ENCODE results near the gene PACS1.

- TF ChIP-seq, protein P1, sequence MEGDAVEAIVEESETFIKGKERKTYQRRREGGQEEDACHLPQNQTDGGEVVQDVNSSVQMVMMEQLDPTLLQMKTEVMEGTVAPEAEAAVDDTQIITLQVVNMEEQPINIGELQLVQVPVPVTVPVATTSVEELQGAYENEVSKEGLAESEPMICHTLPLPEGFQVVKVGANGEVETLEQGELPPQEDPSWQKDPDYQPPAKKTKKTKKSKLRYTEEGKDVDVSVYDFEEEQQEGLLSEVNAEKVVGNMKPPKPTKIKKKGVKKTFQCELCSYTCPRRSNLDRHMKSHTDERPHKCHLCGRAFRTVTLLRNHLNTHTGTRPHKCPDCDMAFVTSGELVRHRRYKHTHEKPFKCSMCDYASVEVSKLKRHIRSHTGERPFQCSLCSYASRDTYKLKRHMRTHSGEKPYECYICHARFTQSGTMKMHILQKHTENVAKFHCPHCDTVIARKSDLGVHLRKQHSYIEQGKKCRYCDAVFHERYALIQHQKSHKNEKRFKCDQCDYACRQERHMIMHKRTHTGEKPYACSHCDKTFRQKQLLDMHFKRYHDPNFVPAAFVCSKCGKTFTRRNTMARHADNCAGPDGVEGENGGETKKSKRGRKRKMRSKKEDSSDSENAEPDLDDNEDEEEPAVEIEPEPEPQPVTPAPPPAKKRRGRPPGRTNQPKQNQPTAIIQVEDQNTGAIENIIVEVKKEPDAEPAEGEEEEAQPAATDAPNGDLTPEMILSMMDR (IDR thresholded peaks at IDR 0.05), result no peak
- TF ChIP-seq POLR2A (IDR thresholded peaks at IDR 0.05), result no peak
Observed at GRCh38 chr11:66076561-66076960, 6.5 kb downstream of the PACS1 start.

All from ovary (tissue), 3 donors.